Measurements from ENCODE around the gene YIF1A.

YIF1A gene, protein sequence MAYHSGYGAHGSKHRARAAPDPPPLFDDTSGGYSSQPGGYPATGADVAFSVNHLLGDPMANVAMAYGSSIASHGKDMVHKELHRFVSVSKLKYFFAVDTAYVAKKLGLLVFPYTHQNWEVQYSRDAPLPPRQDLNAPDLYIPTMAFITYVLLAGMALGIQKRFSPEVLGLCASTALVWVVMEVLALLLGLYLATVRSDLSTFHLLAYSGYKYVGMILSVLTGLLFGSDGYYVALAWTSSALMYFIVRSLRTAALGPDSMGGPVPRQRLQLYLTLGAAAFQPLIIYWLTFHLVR

DNA sequence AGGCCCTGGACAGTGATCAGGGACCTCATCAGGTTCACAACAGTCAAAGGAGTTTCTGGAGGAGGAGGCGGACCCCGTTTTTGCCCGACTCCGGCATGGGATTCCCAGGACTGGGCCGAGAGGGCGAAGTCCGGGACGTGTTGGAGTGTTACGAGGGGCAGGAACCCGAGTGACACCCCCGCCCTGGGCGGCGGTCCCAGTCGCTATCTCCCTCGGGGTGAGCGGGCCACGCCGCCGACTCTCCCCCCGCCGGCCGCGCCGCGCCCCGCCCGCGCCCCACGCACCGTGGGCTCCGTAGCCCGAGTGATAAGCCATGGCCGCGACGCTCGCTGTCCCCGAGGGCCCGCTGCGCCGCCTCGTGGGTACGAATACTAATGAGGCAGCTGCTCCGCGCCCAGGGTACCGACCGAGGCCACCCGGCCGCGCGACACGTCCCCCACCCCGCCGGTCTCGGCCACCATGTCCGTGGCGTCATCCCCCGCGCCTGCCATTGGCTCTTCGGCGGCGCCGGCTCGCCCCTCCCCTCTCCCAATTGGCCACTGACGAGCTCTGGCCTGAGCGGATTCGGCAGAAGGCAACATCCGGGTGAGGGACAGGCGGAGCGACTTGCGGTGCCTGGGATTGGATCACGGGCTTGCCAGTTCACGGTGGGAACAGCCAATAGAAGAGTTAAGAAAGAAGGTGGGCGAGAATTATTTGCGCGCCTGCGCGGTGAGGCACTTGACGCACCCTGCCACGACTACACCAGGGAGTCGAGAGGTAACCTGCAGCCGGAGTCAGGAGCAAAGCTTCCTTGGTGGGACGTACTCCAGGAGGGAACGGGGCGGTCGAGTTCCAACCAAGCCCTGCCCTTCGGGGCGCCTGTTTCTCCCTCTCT, at the start of gene YIF1A:
YIF1A (minus strand) TSS at position 473 of the 877 bp plus-strand sequence; CDS start at position 315, 158 bp downstream.
- DNase-seq: peak; percentile 96

DNA sequence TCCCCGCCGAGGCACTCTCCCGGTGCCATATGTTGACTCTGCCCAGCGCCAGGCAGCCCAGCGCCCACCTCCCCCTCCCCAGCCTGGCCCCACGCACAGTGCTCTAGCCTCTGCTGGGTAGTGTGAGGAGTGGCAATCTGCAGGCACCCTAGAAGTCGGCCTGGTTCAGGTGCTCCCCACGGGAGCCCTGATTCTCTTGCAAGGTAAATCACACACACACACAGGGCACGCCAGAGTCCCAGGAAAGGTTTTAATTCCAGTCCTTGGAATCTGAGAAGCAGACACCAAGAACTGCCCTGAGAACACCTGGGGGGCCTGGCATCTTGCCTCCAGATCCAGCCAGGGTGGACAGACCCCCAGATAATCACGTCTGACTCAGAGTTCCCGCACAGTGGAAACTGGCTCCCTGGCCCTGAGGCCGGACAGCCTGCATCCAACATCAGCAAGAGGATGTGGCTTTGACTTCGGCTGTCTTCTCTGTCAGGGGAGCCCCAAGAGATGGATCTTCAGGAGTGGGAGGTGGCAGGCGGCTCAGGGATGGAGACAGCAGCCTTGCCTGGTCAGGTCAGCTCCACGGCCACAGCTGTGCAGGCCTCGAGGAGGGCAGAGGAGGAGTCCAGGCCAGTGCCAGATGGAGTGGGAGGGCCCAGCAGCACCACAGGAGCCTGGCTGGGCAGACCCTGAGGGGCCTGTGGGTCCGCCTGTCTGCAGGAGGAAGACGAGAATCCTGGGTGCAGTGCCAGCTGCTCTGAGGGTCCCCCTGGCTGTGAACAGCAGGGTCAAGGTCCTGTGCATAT, 48.4 kb upstream of the YIF1A start:
- no peak for DNase-seq

DNA sequence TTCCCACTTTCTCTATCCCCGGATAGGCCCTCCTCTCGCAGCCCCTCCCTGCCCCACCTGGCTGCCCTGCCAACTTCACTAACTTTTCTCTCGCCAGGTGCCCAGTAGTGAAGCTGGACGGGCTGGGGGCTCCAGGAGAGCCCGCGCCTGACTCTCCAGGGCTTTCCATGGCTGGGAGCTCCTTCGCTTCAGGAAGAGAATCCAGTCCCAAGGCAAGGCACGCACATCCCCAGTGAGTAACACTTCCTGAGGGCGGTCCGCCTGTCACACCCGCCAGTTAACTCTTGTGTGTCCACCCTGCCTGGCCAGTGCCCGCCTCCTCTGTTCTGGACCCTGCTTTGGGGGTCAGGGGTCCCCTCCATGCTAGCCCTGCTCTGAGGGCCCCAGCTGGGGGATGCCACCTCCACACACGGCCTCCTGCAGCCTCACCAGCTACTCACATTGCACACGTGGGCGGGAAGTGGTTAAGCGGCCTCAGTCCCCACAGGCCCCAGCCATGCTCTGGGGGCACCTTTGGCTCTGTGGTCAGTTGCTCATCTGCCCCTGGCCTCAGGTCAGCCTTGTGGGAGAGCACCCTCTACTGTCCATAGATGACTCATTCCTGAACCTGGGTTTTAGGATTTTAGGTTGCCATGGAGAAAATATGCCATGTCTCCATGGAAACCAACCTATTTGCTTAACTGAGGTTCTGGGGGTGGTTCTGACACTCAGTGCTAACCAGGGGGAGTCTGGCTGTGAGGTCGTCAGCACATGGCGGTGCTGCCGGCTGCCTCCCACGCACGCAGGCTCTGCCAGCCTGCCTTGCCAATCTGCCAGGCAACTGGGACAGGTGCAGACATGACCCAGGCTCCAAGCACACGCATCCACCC, 47.5 kb upstream of the YIF1A start, which contains the start of gene RIN1:
RIN1 (minus strand) TSS at position 201 of the 869 bp plus-strand sequence; CDS start at position 169, 32 bp downstream.
- no peak for DNase-seq

DNA sequence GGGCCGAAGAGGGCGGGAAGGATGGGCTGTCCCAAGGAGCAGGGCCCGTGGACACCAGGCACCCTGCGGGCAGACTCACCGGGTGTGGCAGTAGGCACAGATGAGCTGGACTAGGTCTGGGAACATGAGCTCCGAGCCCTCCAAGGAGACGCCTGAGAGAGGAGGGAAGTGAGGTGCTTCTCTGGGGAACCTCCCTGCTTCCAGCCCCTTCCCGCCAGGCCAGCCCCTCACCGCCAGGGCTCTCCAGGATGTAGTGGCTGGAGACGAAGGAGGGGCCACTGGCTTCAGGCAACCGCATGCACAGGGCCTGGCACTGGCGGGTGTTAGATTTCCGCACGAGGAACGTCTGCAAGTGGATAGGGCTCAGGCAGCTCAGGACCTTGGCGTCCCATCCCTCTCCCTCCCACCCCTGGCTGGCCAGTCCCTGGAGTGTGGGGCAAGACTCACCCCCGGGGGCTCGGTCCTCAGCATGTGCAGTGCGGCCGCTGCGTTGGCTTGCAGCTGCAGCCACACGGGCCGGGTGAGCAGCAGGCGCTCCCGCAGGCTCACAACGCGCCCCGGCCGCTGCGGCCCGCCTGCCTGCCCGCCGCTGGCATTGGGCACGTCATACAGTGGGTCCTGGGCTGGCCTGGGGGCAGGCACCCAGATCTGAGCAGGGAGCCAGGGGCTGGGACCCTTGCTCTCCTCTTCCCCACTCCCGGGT, 46.7 kb upstream of the YIF1A start:
- no peak for DNase-seq

DNA sequence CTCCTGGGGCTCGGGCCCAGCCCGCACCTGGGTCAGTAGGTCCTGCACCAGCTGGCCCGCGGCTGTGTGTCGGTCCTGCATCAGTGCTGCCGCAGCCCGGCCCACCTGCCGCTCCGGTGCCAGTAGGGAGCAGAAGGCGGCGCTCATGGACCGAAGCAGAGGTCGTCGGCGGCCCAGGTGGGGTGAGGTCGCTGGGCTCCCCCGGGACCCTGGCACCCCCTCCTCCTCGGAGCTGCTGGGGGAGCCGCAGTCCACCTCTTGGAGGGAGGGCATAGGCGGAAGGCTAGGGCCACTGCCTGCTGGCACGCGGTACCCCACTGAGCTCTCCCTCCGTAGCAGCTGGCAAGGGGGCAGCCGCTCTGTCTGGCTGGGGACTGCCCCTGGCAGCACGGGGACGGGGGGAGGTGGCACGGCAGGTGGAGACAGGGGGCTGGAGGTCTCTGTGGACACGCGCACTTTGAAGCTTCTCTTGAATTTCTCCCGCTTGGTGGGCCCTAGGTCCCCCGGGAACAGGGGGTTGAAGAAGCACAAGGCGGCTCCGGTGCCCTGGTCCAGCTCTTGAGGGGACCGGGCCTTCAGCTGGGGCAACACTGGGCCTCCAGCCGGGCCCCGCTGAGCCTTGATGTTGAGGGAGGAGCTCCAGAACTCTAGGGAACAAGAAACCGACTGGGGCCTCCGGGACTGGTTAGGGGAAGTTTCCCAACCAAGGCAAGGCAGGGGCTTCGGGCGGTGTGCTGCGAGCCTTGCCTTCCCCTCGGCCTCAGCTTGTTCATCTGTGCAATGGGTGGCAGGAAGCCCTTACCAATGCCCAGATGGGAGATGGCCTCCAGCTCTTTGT, 45.9 kb upstream of the YIF1A start:
- no peak for DNase-seq

DNA sequence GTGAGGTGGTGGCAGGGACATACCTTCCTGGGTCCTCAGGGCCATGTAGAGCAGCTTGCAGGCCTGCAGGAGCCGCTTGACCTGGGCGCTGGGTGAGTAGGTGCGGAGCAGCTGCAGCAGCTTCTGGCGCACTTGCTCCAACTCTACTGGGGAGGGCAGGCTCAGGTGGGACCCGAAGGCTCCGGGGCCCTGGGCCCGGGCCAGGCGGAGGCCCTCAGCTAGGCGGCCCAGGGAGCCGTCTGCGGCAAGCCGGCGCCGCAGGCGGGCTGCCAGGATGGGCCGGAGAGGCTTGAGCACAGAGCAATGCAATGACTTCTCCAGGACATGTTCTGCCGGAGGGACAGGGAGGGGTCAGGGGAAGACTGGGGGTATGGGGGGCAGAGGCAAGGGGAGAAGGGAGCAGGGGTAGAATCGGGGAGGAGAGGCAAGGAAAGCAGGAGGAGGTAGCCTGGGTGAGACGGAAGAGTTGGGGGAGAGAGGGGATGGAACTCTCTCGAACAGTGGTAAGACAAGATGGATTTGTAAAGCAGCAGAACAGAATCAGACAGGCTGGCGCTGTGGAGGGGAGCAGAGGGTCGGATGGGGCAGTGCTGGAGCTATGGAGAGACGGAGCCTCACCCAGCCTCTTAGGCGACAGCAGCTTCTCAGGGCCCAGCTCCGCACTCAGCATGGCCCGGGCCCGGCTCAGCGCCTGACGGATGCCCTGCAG, 45.1 kb upstream of the YIF1A start:
- DNase-seq: no peak

DNA sequence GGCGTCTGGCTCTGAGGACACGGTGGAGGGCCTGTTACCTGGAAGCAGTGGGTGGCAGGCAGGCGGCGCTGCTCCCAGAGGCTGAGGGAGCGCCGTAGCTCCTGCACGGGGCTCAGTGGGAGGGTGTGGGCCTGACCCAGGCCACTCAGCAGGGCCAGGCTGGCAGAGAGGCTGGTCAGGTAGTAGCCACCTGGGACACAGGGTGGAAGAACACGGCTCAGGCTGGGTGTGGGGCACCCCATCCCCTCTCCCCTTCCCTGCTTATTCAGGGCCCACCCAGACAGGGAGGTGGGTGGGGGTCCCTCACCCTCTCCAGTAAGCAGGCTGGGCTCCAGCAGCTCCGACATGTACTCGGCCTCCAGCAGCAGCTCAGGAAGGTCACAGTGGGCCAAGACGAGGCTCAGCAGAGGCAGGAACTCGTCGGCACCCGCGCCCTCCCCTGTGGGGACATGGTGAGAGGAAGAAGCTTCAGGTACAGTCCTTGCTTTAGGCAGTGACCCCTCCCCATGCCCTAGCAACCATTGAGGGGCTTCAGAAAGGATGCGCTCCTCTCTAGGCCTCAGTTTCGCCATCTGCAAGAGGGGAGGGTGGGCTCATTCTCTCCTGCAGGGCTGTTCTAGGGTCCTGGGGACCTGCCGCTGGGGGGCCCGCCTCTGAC, 44.4 kb upstream of the YIF1A start:
- no peak for DNase-seq

DNA sequence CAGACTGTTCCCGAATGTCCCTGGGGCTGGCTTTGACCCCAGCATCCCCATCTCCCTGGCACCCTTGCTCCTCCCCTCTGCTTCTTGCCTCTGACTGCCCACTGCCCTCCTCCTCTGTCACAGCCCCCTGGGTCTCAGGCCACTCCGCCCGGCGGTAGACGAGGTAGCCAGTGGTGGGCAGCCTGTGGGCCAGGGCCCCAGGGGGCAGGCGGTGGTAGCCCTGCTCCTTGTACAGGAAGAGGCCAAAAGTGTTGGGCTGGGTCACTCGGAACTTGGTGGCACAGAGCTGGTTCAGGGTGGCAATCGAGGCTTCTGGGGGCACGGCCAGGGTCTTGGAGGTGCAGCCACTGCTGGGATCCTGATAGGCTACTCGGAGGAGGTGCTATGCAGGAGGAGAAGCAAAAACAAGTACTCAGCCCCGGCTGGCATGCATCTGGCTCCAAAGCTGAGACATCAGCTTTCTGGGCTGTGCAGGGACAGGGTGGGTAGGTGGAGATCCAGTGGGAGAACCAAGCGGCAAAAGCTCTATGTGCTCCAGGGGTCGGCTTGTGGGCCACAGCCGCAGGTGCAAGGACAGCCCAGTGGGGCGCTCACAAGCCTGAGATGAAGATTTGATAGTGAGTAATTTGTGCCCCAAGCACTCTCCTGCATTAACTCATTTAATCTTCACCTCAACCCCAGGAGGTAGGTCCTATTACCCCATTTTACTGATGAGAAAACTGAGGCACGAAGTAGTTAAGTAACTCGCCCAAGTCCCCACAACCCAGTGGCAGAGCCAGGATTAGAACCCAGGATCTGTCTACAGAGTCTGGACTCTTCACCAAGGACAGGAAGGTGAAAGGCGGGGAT, 43.7 kb upstream of the YIF1A start:
- DNase-seq: no peak

DNA sequence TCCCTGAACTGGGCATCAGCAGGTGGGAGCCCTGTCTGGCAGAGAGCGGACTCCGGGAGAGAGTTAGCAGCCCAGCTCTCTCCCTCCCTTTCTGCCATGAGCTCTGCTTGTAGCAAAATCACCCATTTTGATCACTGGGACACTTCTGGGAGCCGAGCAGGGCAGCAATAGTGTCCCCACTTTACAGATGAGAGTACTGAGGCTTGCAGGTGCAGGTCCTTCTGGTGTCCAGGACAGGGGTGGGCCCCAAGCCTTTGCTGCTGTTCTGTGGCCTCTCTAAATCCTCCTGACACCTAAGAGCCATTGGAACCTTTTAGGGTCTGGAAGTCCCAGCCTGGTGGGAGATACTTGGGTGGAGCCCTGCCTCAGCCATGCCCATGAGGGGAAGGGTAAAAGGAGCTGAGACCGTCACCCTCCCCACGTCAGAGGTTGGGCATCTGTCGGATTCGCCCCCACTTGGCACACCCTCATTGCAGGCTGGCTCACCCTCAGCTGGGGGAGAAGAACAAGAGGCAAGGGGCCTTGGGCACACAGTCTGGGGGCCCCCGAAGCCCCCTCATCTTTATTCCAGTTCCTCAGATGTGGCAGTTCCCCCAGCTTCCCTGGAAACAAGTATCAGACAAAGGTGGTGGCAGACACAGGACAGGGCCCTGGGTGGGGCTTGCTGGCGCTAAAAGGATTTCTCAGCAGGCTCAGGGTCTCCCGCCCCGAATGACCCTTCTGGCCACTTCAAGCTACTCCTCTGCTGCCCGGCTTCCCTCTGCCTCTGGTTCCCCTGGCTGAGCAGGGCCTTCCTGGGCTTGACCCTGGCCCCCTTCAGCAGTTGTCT, 42.8 kb upstream of the YIF1A start:
- no peak for DNase-seq

DNA sequence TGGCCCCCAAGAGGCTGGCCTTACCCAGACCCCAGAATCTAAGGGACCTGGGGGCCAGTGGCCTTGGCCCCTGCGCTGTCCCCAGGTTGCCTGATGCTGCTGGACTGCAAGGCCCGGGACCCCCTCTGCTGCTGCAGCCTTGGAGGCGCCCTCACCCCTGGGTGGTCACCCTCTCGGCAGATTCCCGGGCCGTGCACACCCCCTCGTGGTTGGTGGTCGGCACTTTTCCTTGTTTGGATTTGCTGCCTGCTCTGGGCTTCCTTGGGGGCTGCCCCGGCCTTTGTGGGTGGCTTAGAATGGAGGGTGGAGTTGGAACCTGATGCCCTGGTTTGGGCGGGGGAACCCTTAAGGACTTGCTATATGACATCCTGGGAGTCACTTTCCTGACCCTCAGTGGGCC, 42.0 kb upstream of the YIF1A start:
- no peak for DNase-seq

DNA sequence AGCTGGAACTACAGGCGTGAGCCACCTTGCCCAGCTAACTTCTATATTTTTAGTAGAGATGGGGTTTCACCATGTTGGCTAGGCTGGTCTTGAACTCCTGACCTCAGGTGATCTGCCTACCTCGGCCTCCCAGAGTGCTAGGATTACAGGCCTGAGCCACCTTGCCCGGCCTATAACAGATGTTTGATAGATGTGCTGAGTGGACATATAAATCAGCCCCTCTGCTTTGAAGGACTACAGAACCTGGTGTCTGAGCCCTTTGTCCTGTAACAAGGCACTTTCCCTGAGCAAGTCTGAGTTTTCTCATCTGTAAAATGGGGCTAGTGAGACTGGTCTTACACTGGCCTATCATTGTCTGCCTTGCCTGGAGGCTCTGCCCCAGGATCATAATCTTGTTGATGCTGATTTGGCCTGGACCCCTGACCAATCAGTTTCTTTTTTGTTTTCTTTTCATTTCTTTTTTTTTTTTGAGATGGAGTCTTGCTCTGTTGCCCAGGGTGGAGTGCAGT, 40.3 kb upstream of the YIF1A start:
- DNase-seq: no peak

DNA sequence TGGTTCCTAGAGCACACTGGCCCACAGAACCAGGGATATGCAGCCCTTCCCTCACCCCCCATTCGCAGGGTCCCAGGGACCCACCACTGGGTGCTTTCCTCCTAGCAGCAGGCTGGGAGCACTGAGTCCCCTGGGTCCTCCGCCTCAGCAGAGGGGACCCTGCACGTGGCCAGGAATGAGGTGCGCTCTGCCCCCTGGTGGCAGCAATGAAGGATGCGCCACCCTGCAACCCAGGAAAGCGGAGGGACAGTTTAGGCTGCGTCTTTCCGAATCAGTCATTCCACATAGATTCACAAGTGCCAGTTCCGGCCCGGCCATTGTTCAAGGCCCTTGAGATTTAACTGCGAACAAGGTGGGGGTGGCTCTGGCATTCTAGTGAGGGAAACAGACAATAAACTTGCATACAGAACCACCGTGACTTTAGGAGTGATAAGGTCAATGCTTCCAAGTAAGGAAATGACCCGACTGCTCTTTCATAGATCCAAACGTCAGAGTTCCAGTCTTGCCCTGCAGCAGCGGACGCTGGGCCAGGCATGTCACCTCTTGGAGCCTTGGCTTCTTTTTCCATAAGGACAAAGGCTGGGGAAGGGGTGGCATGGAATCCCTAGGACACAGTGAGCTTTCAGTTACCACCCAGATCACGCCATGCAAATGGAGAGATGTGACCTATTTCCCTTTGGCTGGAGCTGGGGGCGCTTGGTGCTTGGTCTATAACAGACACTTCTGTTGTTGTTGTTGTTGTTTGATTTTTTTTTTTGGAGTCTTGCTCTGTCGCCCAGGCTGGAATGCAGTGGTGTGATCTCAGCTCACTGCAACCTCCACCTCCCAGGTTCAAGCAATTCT, 39.6 kb upstream of the YIF1A start:
- no peak for DNase-seq

DNA sequence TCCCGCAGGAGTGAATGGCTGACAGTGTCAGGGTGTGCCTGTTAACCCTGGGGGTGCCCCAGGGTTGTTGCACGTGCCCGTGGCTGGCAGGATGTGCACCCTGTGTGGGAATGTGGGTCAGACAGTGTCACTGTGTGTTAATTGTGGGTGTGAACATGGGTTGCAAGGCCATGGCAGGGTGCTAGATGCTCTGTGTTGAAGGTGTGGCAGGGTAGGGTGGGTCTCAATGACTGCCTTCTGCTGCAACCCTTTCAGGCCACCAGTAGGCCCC, 39.0 kb upstream of the YIF1A start:
- no peak for DNase-seq

DNA sequence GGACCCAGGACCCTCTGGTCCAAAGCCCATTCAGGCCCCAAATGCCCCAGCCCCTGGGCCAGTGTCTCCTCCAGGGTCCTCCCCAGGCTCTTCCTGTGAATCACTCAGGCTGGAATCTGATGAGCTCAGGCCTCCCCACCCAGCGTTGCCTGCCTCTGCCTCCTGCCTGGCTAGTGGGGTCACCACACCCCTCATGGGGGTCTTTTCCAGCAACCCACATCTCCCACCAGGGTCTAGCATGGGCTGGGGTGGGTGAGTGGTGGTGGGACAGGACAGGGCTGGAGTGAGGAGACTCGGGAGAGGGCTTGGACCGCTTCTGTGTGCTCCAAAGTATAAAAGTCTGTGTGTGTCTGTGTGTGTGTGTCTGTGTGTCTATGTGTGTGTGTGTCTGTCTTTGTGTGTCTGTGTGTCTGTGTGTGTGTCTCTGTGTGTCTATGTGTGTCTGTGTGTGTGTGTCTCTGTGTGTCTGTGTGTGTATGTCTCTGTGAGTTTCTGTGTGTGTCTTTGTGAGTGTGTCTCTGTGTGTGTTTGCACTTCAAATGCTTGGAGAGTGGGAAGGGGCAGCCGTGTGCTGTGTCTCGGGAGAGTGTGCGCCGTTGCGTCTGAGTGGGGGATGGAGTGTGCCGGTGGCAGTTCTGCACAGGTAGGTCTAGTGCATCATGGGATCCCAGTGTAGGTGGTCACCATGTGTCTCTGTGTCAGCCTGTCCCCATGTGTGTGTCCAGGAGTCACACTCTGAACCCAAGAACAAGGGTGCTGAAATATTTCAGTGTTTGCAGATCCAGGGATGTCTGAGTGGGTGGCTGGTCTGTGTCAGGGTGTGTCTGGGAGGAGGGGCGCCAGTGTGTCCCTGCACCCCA, 38.5 kb upstream of the YIF1A start:
- no peak for DNase-seq

DNA sequence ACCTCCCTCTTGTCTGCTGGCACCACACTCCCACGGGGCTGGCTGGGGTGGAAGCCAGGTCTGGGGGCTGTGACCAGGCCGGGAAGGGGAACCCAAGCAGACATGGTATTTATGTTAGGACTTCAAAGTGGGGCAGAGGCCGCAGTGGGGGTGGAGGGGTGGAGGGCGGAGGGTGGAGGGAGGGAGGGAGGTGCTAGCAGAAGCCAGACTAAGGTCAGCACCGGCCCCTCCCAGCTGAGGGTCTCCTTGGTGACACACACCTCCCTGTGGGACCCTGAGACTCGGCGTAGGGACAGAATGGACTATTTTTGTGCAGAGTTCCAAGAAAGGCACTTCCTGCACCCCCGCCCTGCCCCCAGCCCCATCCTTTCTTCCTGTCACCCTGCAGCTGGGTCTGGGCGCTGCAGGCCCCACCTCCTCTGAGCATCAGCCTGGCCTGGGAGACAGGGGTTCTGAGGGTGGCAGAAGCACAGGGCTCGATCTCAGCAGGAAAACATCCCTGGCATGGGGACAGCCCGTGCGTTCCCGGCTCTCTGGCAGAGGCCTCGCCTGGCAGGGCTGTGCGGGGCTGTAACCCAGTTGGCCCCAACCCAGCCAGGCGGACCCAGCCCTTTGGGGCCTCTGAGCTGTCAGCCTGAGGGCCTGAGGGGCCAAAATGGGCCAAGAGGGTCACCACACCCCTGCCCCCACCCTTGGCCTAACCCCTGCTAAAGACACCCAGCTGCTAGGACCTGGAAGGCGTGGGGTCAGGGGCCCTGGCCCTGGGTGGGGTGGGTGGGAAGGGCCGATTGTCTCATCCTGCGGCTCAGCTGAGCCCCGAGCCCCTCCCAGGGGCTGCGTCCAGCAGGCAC, 37.5 kb upstream of the YIF1A start:
- no peak for DNase-seq

Data from NCI-H187 treated with DMSO at 0.1 percent for 48 hours (cell line).